Adrenal gland (tissue), 5 donors: ENCODE measurements around the gene TCP10L.

Experiments
- CTCF ChIP-seq, 6 experiments: fragments of 450-650 bp in 4 of 6; fragments of 200-600 bp in 2 of 6; sonication (generic) in 1 of 6; IDR thresholded peaks; 1 replicate in 5 of 6; 2 replicates in 1 of 6; pipeline versions ENCODE4 v1.5.1 to v1.8.0; 2016 to 2021; ENCODE audit warnings: antibody characterized with exemption in 6 of 6, mild to moderate bottlenecking in 2 of 6, moderate library complexity in 1 of 6
- POLR2A ChIP-seq, 2 donors: fragments of 450-650 bp; IDR thresholded peaks; one replicate each; pipeline ENCODE4 v1.6.1; 2017; ENCODE audit warnings: antibody characterized with exemption in 2 of 2, mild to moderate bottlenecking in 2 of 2, moderate library complexity in 1 of 2
- donor health status: DM: no; HTN: no; CAD: no.

GRCh38 chr21:32569261-32570230 lies 15.8 kb downstream of the TCP10L start:
- TF ChIP-seq CTCF (IDR thresholded peaks at IDR 0.05) (peak; percentile 63 to 81 (median 76)), POLR2A (IDR thresholded peaks at IDR 0.05) (peak; percentile 5 to 15)
